SKM-1 treated with dmso at 0.1 percent for 144 hours (cell line): ENCODE results near the gene AIM2.
A peak's percentile ranks its signal among the peaks of the same experiment; 100 is the strongest.
"Not testable (repeated sequence)": the region's sequence is repeated elsewhere in the genome, so short reads cannot be mapped to it uniquely, and the experiment has no call there.

Source experiments
- DNase-seq: peaks from one replicate; lab custom pipeline; 2025; ENCODE audit not compliant: unreplicated experiment; lab: John Stamatoyannopoulos, UW

The AIM2 gene

GRCh38 chr1:159076438-159077119 is at the start of gene AIM2:
AIM2 (minus strand) TSS chr1:159076766; CDS start chr1:159073499, 3,267 bp downstream.
- DNase-seq, result peak; percentile 41

- no peak for DNase-seq
Measured at GRCh38 chr1:159123587-159123986, 47.0 kb upstream of the AIM2 start.

- no peak for DNase-seq
Measured at GRCh38 chr1:159122005-159122621, 45.5 kb upstream of the AIM2 start.

GRCh38 chr1:159121526-159121925 is 45.0 kb upstream of the AIM2 start:
- no peak for DNase-seq

- DNase-seq, result no peak
Measured at GRCh38 chr1:159120317-159120716, 43.8 kb upstream of the AIM2 start.

GRCh38 chr1:159113596-159114433 is 37.2 kb upstream of the AIM2 start:
- DNase-seq, result no peak

GRCh38 chr1:159103021-159103420 is 26.5 kb upstream of the AIM2 start:
- DNase-seq, result not testable (repeated sequence)

GRCh38 chr1:159100589-159100988 is 24.0 kb upstream of the AIM2 start:
- DNase-seq, result no peak

GRCh38 chr1:159098596-159098995 is 22.0 kb upstream of the AIM2 start:
- DNase-seq, result no peak

- peak; percentile 75 for DNase-seq
Measured at GRCh38 chr1:159092036-159092760, 15.6 kb upstream of the AIM2 start.

- peak; percentile 75 for DNase-seq
Measured at GRCh38 chr1:159091607-159092031, 15.1 kb upstream of the AIM2 start.

GRCh38 chr1:159091180-159091560 is 14.6 kb upstream of the AIM2 start:
- no peak for DNase-seq

- no peak for DNase-seq
Measured at GRCh38 chr1:159090286-159091179, 14.0 kb upstream of the AIM2 start.

GRCh38 chr1:159089184-159089791 is 12.7 kb upstream of the AIM2 start:
- DNase-seq, result peak; percentile 22

- DNase-seq, result peak; percentile 16
Measured at GRCh38 chr1:159088546-159089183, 12.1 kb upstream of the AIM2 start.

- peak; percentile 80 for DNase-seq
Measured at GRCh38 chr1:159088050-159088449, 11.5 kb upstream of the AIM2 start.

- peak; percentile 90 for DNase-seq
Measured at GRCh38 chr1:159084867-159085266, 8.3 kb upstream of the AIM2 start.

GRCh38 chr1:159084152-159084551 is 7.6 kb upstream of the AIM2 start:
- no peak for DNase-seq

GRCh38 chr1:159083013-159083412 is 6.4 kb upstream of the AIM2 start:
- no peak for DNase-seq
